ENCODE data around the gene RGS7.

GRCh38 chr1:240794046-240794843, 562.8 kb downstream of the RGS7 start:
- TF ChIP-seq CTCF (conservative IDR thresholded peaks at IDR 0.05 in 1 of 2, IDR thresholded peaks at IDR 0.05 in 1 of 2; ENCODE audit: extremely low read depth in 1 of 2, insufficient read depth in 1 of 2, low read depth in 1 of 2, low read length in 2 of 2) (no peak), EZH2 (IDR thresholded peaks at IDR 0.05; ENCODE audit: borderline replicate concordance, low read length) (no peak)

All from mammary epithelial cell (primary cell).